CD4-positive, alpha-beta T cell treated with Interferon alpha-2 for 1 hour (primary cell): ENCODE measurements around the gene ACAA1.
"Not testable (repeated sequence)": the region's sequence is repeated elsewhere in the genome, so short reads cannot be mapped to it uniquely, and the experiment has no call there.

Experiments
- DNase-seq, 2 donors: peaks; one replicate each; pipeline ENCODE4 v3.0.0-alpha.2; 2020 to 2022

Gene ACAA1

GRCh38 chr3:38098376-38098723 is 38.6 kb downstream of the ACAA1 start:
- DNase-seq, result no peak

- no peak for DNase-seq
These were observed 39.2 kb downstream of the ACAA1 start for GRCh38 chr3:38097446-38098375.

- DNase-seq, result no peak
These were observed 41.1 kb downstream of the ACAA1 start for GRCh38 chr3:38095669-38096483.

GRCh38 chr3:38094999-38095398 is 41.9 kb downstream of the ACAA1 start:
- no peak for DNase-seq

- no peak for DNase-seq
These were observed 46.5 kb downstream of the ACAA1 start for GRCh38 chr3:38090453-38090852.

GRCh38 chr3:38089163-38089562 is 47.8 kb downstream of the ACAA1 start:
- no peak for DNase-seq

GRCh38 chr3:38088126-38089078 is 48.5 kb downstream of the ACAA1 start:
- no peak for DNase-seq

GRCh38 chr3:38087278-38087677 is 49.6 kb downstream of the ACAA1 start:
- DNase-seq, result not testable (repeated sequence)

- DNase-seq, result no peak
These were observed 50.4 kb downstream of the ACAA1 start for GRCh38 chr3:38086496-38086895.

- no peak for DNase-seq
These were observed 51.0 kb downstream of the ACAA1 start for GRCh38 chr3:38085943-38086324.

GRCh38 chr3:38085311-38085942 is 51.5 kb downstream of the ACAA1 start:
- DNase-seq, result no peak

- DNase-seq, result peak; percentile 25 to 32
These were observed 52.3 kb downstream of the ACAA1 start for GRCh38 chr3:38084334-38085310.

- DNase-seq, result no peak
These were observed 53.0 kb downstream of the ACAA1 start for GRCh38 chr3:38083871-38084333.

GRCh38 chr3:38083254-38083653 is 53.7 kb downstream of the ACAA1 start:
- not testable (repeated sequence) for DNase-seq

- DNase-seq, result not testable (repeated sequence)
These were observed 54.6 kb downstream of the ACAA1 start for GRCh38 chr3:38082296-38082695.

GRCh38 chr3:38077073-38077472 is 59.9 kb downstream of the ACAA1 start:
- not testable (repeated sequence) for DNase-seq
